Astrocyte (in vitro differentiated cells and primary cell): ENCODE results near the gene TAX1BP3. TPM values are rescaled to one million over a fixed set of nuclear protein-coding genes. Genes with fewer than 3 reads are reported as not detected.
"Not testable (repeated sequence)": the region's sequence is repeated elsewhere in the genome, so short reads cannot be mapped to it uniquely, and the experiment has no call there.

ENCODE experiments used
- DNase-seq: peaks from one replicate; pipeline ENCODE4 v3.0.0-alpha.2; 2010; ENCODE audit warnings: low read depth
- FAIRE-seq: peaks from 2 replicates; lab custom pipeline; 2011; peaks lifted over from hg19 to GRCh38; lab: Jason Lieb, UNC
- H2AFZ ChIP-seq: 2 replicates; pipeline ENCODE4 v1.6.0; 2012; ENCODE audit warnings: low read depth, low read length, inconsistent platforms
- H3K27ac ChIP-seq: 2 replicates; pipeline ENCODE4 v1.5.1; 2011; ENCODE audit warnings: low read depth, low read length, inconsistent platforms
- H3K27me3 ChIP-seq: 2 replicates; pipeline ENCODE4 v1.6.0; 2011; ENCODE audit warnings: low read length, inconsistent platforms; ENCODE audit not compliant: insufficient read depth
- H3K36me3 ChIP-seq: 2 replicates; pipeline ENCODE4 v1.5.1; 2011; ENCODE audit warnings: low read length, inconsistent platforms; ENCODE audit not compliant: insufficient read depth
- H3K4me1 ChIP-seq: 2 replicates; pipeline ENCODE4 v1.5.1; 2011; ENCODE audit warnings: low read length, inconsistent platforms; ENCODE audit not compliant: insufficient read depth
- H3K4me2 ChIP-seq: 2 replicates; pipeline ENCODE4 v1.6.0; 2012; ENCODE audit warnings: low read length, inconsistent platforms
- H3K4me3 ChIP-seq: 2 replicates; pipeline ENCODE4 v1.5.1; 2011; ENCODE audit warnings: low read depth, mild to moderate bottlenecking, low read length, inconsistent platforms; ENCODE audit not compliant: insufficient read depth
- H3K79me2 ChIP-seq: 2 replicates; pipeline ENCODE4 v1.6.0; 2012; ENCODE audit warnings: mild to moderate bottlenecking, low read length, inconsistent platforms; ENCODE audit not compliant: insufficient read depth
- H3K9ac ChIP-seq: 2 replicates; pipeline ENCODE4 v1.6.0; 2012; ENCODE audit warnings: mild to moderate bottlenecking, low read length, inconsistent platforms
- H3K9me3 ChIP-seq: 2 replicates; pipeline ENCODE4 v1.5.1; 2012; ENCODE audit warnings: low read depth, mild to moderate bottlenecking, low read length, inconsistent platforms; ENCODE audit not compliant: insufficient read depth
- H4K20me1 ChIP-seq: 2 replicates; pipeline ENCODE4 v1.6.0; 2012; ENCODE audit warnings: low read length, inconsistent platforms; ENCODE audit not compliant: insufficient read depth
- H3K27ac Mint-ChIP-seq: one replicate; pipeline ENCODE4 v1.8.0; 2021; ENCODE audit warnings: mild to moderate bottlenecking, mixed read lengths; ENCODE audit not compliant: unreplicated experiment
- H3K27me3 Mint-ChIP-seq: one replicate; pipeline ENCODE4 v1.8.0; 2021; ENCODE audit warnings: low read depth, mixed read lengths; ENCODE audit not compliant: unreplicated experiment
- H3K36me3 Mint-ChIP-seq: one replicate; pipeline ENCODE4 v1.8.0; 2021; ENCODE audit warnings: low read depth, mixed read lengths; ENCODE audit not compliant: unreplicated experiment
- H3K4me1 Mint-ChIP-seq: one replicate; pipeline ENCODE4 v1.8.0; 2021; ENCODE audit warnings: low read depth, mixed read lengths; ENCODE audit not compliant: unreplicated experiment
- H3K4me3 Mint-ChIP-seq: one replicate; pipeline ENCODE4 v1.8.0; 2021; ENCODE audit warnings: mild to moderate bottlenecking, moderate library complexity, mixed read lengths; ENCODE audit not compliant: unreplicated experiment
- H3K9me3 Mint-ChIP-seq: one replicate; pipeline ENCODE4 v1.8.0; 2021; ENCODE audit warnings: mild to moderate bottlenecking, mixed read lengths; ENCODE audit not compliant: unreplicated experiment
- EZH2 ChIP-seq: IDR thresholded peaks from 2 replicates; pipeline ENCODE4 v1.6.1; 2012; ENCODE audit warnings: mild to moderate bottlenecking, low read length, inconsistent platforms; ENCODE audit not compliant: insufficient read depth
- total RNA-seq: library from RNA; stranded (reverse); gene quantifications from 2 replicates; pipeline ENCODE4 v1.2.1, GENCODE V29; 2021
- TF ChIP-seq, protein P1 (sequence below): IDR thresholded peaks from 2 replicates; pipeline ENCODE4 v1.5.1; 2011; ENCODE audit warnings: low read depth, mild to moderate bottlenecking, inconsistent platforms, low read length, moderate library complexity; ENCODE audit not compliant: insufficient read depth

TAX1BP3 gene
- total RNA-seq, 1 donor from 2014 or later = 194 TPM

DNA sequence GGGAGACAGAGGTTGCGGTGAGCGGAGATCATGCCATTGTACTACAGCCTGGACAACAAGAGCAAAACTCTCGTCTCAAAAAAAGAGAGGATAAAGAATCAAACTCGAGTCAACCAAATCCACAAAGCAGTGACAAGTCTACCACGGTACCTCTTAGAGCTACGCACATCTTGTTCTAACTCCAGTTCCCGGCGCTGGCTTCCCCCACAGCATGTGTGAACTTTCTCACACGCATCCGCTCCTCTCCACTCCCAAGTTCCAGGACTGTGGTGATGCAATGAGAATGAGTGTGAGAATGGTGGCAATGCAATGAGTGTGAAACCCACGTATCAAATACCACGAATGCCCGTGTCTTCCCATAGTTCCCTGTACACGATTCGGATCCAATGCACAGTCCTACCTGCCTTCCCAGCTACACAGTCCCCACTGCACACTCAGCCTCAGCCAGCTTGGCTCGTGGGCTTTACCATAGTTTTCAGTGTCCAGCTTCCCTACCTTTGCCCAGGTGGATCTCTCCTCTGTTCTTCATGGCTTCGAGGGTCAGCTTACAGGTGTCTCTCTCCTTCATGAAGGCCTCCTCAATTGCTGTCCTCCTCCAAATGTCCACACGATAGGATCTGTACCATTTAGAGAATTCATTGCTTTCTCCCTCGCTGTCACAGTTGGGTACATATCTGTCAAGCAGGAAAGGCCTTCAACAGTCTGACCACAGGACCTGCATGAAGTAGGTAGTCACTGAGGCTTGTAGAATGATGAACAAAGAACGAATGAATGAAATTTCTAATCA lies 36.7 kb upstream of the TAX1BP3 start:
- Histone ChIP-seq H3K4me3 (no peak overlapping the region), H3K79me2 (no peaks in the 10 kb centered on the region), H2AFZ (no peak overlapping the region), H3K9ac (no peak overlapping the region), H3K4me2 (no peak overlapping the region), H3K9me3 (no peaks in the 10 kb centered on the region), H3K4me1 (no peaks in the 10 kb centered on the region), H3K27me3 (no peaks in the 10 kb centered on the region), H3K27ac (no peak overlapping the region), H3K36me3 (no peaks in the 10 kb centered on the region), H4K20me1 (no peaks in the 10 kb centered on the region)
- Mint-ChIP-seq H3K36me3 (peaks cover 4% of the 10 kb centered on the region), H3K27ac (no peak overlapping the region), H3K27me3 (peaks cover 2% of the 10 kb centered on the region), H3K4me1 (no peaks in the 10 kb centered on the region), H3K9me3 (no peaks in the 10 kb centered on the region), H3K4me3 (no peak overlapping the region)
- no peak for DNase-seq
- TF ChIP-seq, protein P1, sequence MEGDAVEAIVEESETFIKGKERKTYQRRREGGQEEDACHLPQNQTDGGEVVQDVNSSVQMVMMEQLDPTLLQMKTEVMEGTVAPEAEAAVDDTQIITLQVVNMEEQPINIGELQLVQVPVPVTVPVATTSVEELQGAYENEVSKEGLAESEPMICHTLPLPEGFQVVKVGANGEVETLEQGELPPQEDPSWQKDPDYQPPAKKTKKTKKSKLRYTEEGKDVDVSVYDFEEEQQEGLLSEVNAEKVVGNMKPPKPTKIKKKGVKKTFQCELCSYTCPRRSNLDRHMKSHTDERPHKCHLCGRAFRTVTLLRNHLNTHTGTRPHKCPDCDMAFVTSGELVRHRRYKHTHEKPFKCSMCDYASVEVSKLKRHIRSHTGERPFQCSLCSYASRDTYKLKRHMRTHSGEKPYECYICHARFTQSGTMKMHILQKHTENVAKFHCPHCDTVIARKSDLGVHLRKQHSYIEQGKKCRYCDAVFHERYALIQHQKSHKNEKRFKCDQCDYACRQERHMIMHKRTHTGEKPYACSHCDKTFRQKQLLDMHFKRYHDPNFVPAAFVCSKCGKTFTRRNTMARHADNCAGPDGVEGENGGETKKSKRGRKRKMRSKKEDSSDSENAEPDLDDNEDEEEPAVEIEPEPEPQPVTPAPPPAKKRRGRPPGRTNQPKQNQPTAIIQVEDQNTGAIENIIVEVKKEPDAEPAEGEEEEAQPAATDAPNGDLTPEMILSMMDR = no peak
- no peak for TF ChIP-seq EZH2
- no peak for FAIRE-seq

DNA sequence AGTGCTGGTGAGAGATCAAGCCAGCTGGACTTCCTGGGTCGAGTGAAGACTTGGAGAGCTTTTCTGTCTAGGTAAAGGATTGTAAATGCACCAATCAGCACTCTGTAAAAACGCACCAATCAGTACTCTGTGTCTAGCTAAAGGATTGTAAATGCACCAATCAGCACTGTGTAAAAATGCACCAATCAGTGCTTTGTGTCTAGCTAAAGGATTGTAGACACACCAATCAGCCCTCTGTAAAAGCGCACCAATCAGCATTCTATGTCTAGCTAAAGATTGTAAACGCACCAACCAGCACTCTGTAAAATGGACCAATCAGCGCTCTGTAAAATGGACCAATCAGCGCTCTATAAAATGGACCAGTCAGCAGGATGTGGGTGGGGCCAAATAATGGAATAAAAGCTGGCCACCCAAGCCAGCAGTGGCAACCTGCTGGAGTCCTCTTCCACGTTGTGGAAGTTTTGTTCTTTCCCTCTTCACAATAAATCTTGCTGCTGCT lies 33.7 kb upstream of the TAX1BP3 start:
- H3K4me1 Mint-ChIP-seq, FAIRE-seq, H3K4me1 ChIP-seq, H3K9me3 ChIP-seq, H3K4me2 ChIP-seq, DNase-seq, H2AFZ ChIP-seq, H3K9ac ChIP-seq, H3K4me3 Mint-ChIP-seq, H3K36me3 ChIP-seq, H3K27ac Mint-ChIP-seq, H3K27me3 Mint-ChIP-seq, H4K20me1 ChIP-seq, H3K27me3 ChIP-seq, H3K4me3 ChIP-seq, H3K27ac ChIP-seq, H3K9me3 Mint-ChIP-seq, H3K36me3 Mint-ChIP-seq, H3K79me2 ChIP-seq: not testable (repeated sequence)

DNA sequence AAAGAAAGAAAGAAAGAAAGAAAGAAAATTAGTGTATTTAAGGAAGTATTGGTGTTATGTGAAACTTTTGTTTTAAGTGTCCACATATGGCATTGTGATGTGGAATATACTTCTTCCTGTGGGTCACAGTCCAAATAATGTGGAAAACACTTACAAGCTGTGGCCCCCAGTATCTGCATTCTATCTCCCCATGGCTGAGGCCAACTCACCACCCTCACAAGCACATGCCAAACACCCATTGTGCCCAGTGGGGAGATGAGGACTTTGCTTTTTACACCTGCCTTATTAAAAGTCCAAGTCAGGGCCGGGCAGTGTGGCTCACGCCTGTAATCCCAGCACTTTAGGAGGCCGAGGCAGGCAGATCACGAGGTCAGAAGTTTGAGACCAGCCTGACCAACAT lies 31.6 kb upstream of the TAX1BP3 start:
- no peak overlapping the region for H3K4me2 ChIP-seq
- no peak overlapping the region for H3K27ac ChIP-seq
- DNase-seq (no peak), FAIRE-seq (no peak)
- Mint-ChIP-seq H3K36me3 (peaks cover 2% of the 10 kb centered on the region), H3K4me3 (no peak overlapping the region), H3K9me3 (peaks cover 2% of the 10 kb centered on the region), H3K27ac (no peak overlapping the region), H3K27me3 (peaks cover 4% of the 10 kb centered on the region), H3K4me1 (no peaks in the 10 kb centered on the region)
- peaks cover 7% of the 10 kb centered on the region for H3K4me1 ChIP-seq
- no peaks in the 10 kb centered on the region for H3K36me3 ChIP-seq
- peaks cover 14% of the 10 kb centered on the region for H3K27me3 ChIP-seq
- no peak overlapping the region for H2AFZ ChIP-seq
- H3K79me2 ChIP-seq = no peaks in the 10 kb centered on the region
- H4K20me1 ChIP-seq = no peaks in the 10 kb centered on the region
- H3K4me3 ChIP-seq = no peak overlapping the region
- no peak for TF ChIP-seq EZH2
- TF ChIP-seq, protein P1 = no peak
- no peak overlapping the region for H3K9ac ChIP-seq
- peaks cover 5% of the 10 kb centered on the region for H3K9me3 ChIP-seq
